NB4 (cell line): ENCODE results near the gene OR6B1.

Experiments used
- DNase-seq: peaks from one replicate; pipeline ENCODE4 v3.0.0; 2010; ENCODE audit warnings: low read depth
- H3K4me3 ChIP-seq: one replicate; pipeline ENCODE4 v1.5.1; 2011; ENCODE audit warnings: mild to moderate bottlenecking, low read depth, low read length, moderate library complexity
- CTCF ChIP-seq: IDR thresholded peaks from one replicate; pipeline ENCODE4 v1.5.1; 2012; ENCODE audit warnings: low read depth, low read length
- MYC ChIP-seq: IDR thresholded peaks from 2 replicates; pipeline ENCODE4 v1.6.1; 2011; ENCODE audit warnings: low read depth, low read length
- POLR2A ChIP-seq: IDR thresholded peaks from 2 replicates; pipeline ENCODE4 v1.6.1; 2011; ENCODE audit warnings: mild to moderate bottlenecking; ENCODE audit not compliant: insufficient read length; ENCODE audit errors: extremely low read depth
- TF ChIP-seq, protein P1 (sequence below): IDR thresholded peaks from 2 replicates; pipeline ENCODE4 v1.6.1; 2011; ENCODE audit warnings: low read depth, low read length

OR6B1 gene

DNA sequence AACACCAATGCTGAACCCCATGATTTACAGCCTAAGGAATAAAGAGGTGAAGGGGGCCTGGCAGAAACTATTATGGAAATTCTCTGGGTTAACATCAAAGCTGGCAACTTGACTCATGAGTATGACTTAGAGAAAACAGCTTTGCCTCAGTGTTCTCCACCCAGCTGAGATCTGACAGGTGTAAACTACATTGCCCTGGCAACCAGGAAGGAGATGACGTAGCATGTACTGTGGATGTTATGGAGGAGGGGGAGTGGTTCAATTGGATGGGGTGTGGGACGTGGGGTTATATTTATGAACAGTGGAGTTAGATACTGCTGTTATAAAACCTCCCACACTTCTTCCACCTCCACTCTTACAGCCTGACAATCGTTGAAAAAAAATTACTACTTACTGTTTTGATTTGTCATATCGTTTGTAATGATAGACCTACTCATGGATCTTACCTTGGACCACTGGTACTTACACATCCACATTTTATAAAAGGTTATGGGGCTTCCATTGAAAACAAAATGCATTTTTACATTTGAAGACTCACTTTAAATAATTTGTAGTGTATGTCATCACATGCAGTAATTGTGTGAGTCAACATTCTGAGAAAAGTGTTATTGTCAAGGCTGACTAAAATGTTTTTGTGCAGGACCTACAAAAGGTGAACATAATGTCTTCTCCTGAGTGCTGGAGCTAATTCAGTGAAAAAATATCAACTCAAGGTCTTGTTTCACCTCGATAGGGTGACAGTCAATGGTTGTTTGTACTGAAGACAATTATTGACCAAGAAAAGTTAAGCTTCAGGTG lies 39.1 kb upstream of the OR6B1 start:
- DNase-seq: no peak
- H3K4me3 ChIP-seq: no peak overlapping the region
- TF ChIP-seq, protein P1, sequence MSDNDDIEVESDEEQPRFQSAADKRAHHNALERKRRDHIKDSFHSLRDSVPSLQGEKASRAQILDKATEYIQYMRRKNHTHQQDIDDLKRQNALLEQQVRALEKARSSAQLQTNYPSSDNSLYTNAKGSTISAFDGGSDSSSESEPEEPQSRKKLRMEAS: no peak
- TF ChIP-seq MYC: no peak
- no peak for TF ChIP-seq CTCF

- H3K4me3 ChIP-seq: no peak overlapping the region
- no peak for DNase-seq
- TF ChIP-seq POLR2A (no peak), CTCF (no peak), MYC (no peak)
- TF ChIP-seq, protein P1: no peak
Observed at GRCh38 chr7:143965280-143965679, 34.8 kb upstream of the OR6B1 start.

GRCh38 chr7:143967398-143967797 lies 32.7 kb upstream of the OR6B1 start:
- TF ChIP-seq POLR2A (no peak), CTCF (no peak), MYC (no peak)
- TF ChIP-seq, protein P1: no peak
- H3K4me3 ChIP-seq: no peak overlapping the region
- DNase-seq: no peak

- DNase-seq: no peak
- H3K4me3 ChIP-seq: no peak overlapping the region
- no peak for TF ChIP-seq POLR2A
- TF ChIP-seq MYC: no peak
- TF ChIP-seq CTCF: no peak
- TF ChIP-seq, protein P1: no peak
Observed at GRCh38 chr7:143973870-143974416, 26.2 kb upstream of the OR6B1 start.

GRCh38 chr7:143974459-143974858 lies 25.7 kb upstream of the OR6B1 start:
- no peak for DNase-seq
- no peak for TF ChIP-seq CTCF
- TF ChIP-seq, protein P1: no peak
- no peak for TF ChIP-seq MYC
- TF ChIP-seq POLR2A: no peak
- no peak overlapping the region for H3K4me3 ChIP-seq
